ENCODE data around the gene NEB.

DNA sequence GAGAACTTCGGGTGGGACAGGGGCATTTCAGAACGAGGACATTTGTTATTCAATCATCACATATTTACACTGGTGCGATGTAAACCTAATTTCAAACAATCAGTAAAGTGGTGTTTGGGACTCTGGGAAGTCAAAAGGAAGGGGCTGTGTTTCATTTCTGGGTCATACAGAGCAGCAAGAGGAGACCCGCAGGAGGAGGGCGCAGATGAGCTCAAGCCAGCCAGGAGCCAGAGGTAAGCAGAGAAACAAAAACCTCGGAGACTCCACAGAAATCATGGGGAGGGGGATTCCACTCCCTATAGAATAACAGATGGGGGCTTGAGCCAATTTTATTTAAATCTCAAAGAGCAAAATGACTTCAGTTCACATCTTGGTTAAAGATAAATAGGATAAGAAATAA, 55.4 kb downstream of the NEB start:
- no peak for TF ChIP-seq CTCF (conservative IDR thresholded peaks at IDR 0.05; ENCODE audit: low read depth, low read length)
- no peak for TF ChIP-seq EZH2 (IDR thresholded peaks at IDR 0.05; ENCODE audit: low read length, unreplicated experiment)
- TF ChIP-seq EZH2phosphoT487 (IDR thresholded peaks at IDR 0.05; ENCODE audit: borderline replicate concordance, low read length), result no peak
